ENCODE measurements around the gene C6orf47. TPM values are rescaled to one million over a fixed set of nuclear protein-coding genes. Genes with fewer than 3 reads are reported as not detected.
A peak's percentile ranks its signal among the peaks of the same experiment; 100 is the strongest.

C6orf47 gene
- polyA plus RNA-seq, 1 of the 3 experiments (the other 2 are of a cell fraction) = 10.3 TPM

- peak; percentile 34 for DNase-seq
- peaks cover 27% of the 10 kb centered on the region; the same call in 1 of the 2 replicates for H3K79me2 ChIP-seq (ENCODE audit: insufficient read depth)
- 96% methylated on average over 15 of the region's 16 CpGs for WGBS (ENCODE audit: low lambda C conversion rate)
Measured at GRCh38 chr6:31631209-31631608, 29.4 kb downstream of the C6orf47 start.

More at GRCh38 chr6:31631209-31631608, 29.4 kb downstream of the C6orf47 start:
- no peak overlapping the region for H3K27ac ChIP-seq (ENCODE audit: low read depth in 2 of 2, low read length in 1 of 2)
- no peak overlapping the region for H2AFZ ChIP-seq (ENCODE audit: low read depth)
- H3K27me3 ChIP-seq (ENCODE audit: insufficient read depth) = no peaks in the 10 kb centered on the region
- H3F3A ChIP-seq (replicated peaks; ENCODE audit: insufficient read depth) = peaks cover 27% of the 10 kb centered on the region
- ChIA-PET POLR2A (no interaction called here), CTCF (interaction anchor here (1.0 kb wide), 1 partner anchor 10 kb away, joined by 4 read pairs; no protein-coding TSS in a partner anchor)
- no peaks in the 10 kb centered on the region for H3K9me2 ChIP-seq
- H3K4me3 ChIP-seq (ENCODE audit: low read depth in 2 of 2, low read length in 1 of 2) = no peak overlapping the region
- no peaks in the 10 kb centered on the region; a peak in 1 of 4 replicates for H3K4me1 ChIP-seq (ENCODE audit: control insufficient read depth in 1 of 2, insufficient read depth in 2 of 2, low read depth in 1 of 2, low read length in 1 of 2)
- peaks cover 19% of the 10 kb centered on the region; the same call in 1 of the 2 replicates for H4K20me1 ChIP-seq (ENCODE audit: insufficient read depth)
- peaks cover 65 to 98% of the 10 kb centered on the region in 2 experiments for H3K36me3 ChIP-seq (replicated peaks in 1 of 2; ENCODE audit: control insufficient read depth in 1 of 2, insufficient read depth in 2 of 2, low read length in 1 of 2)
- no peaks in the 10 kb centered on the region for H3K9me3 ChIP-seq
- TF ChIP-seq RAD21 (IDR thresholded peaks at IDR 0.05; ENCODE audit: low read length) (no peak), FOXM1 (IDR thresholded peaks at IDR 0.05; ENCODE audit: low read depth) (no peak), TCF12 (IDR thresholded peaks at IDR 0.05) (no peak), EP300 (IDR thresholded peaks at IDR 0.05; ENCODE audit: borderline replicate concordance in 1 of 2, low read depth in 1 of 2, low read length in 1 of 2) (no peak), SMC3 (IDR thresholded peaks at IDR 0.05; ENCODE audit: low read depth, low read length) (no peak), RXRA (IDR thresholded peaks at IDR 0.05; ENCODE audit: borderline replicate concordance, low read depth) (no peak), EZH2phosphoT487 (IDR thresholded peaks at IDR 0.05; ENCODE audit: borderline replicate concordance, low read depth) (no peak), IRF3 (IDR thresholded peaks at IDR 0.05; ENCODE audit: low read depth, low read length) (no peak), ELF1 (IDR thresholded peaks at IDR 0.05) (no peak), RFX5 (IDR thresholded peaks at IDR 0.05; ENCODE audit: low read length) (no peak), USF2 (IDR thresholded peaks at IDR 0.05; ENCODE audit: borderline replicate concordance, low read depth, low read length) (no peak), FOSL2 (IDR thresholded peaks at IDR 0.05; ENCODE audit: borderline replicate concordance, low read depth) (no peak), SIN3A (IDR thresholded peaks at IDR 0.05; ENCODE audit: borderline replicate concordance, low read depth, low read length) (no peak), PBX3 (IDR thresholded peaks at IDR 0.05) (no peak), RCOR1 (IDR thresholded peaks at IDR 0.05; ENCODE audit: low read length) (no peak), REST (IDR thresholded peaks at IDR 0.05; ENCODE audit: low read depth, low read length) (no peak), MEF2A (IDR thresholded peaks at IDR 0.05; ENCODE audit: borderline replicate concordance, low read depth) (no peak), CHD2 (IDR thresholded peaks at IDR 0.05; ENCODE audit: low read length, partially characterized antibody) (no peak), USF1 (IDR thresholded peaks at IDR 0.05; ENCODE audit: borderline replicate concordance, low read depth) (no peak), ZBTB33 (IDR thresholded peaks at IDR 0.05; ENCODE audit: borderline replicate concordance, low read depth) (no peak)
- no peak overlapping the region for H3K4me2 ChIP-seq
- no peak overlapping the region for H3K9ac ChIP-seq
